Astrocyte (in vitro differentiated cells and primary cell): Measurements from ENCODE around the gene SLC35A2.

Experiments used
- EZH2 ChIP-seq: IDR thresholded peaks from 2 replicates; pipeline ENCODE4 v1.6.1; 2012; ENCODE audit warnings: mild to moderate bottlenecking, low read length, inconsistent platforms; ENCODE audit not compliant: insufficient read depth
- TF ChIP-seq, protein P1 (sequence below): IDR thresholded peaks from 2 replicates; pipeline ENCODE4 v1.5.1; 2011; ENCODE audit warnings: low read depth, mild to moderate bottlenecking, inconsistent platforms, low read length, moderate library complexity; ENCODE audit not compliant: insufficient read depth

- TF ChIP-seq, protein P1, sequence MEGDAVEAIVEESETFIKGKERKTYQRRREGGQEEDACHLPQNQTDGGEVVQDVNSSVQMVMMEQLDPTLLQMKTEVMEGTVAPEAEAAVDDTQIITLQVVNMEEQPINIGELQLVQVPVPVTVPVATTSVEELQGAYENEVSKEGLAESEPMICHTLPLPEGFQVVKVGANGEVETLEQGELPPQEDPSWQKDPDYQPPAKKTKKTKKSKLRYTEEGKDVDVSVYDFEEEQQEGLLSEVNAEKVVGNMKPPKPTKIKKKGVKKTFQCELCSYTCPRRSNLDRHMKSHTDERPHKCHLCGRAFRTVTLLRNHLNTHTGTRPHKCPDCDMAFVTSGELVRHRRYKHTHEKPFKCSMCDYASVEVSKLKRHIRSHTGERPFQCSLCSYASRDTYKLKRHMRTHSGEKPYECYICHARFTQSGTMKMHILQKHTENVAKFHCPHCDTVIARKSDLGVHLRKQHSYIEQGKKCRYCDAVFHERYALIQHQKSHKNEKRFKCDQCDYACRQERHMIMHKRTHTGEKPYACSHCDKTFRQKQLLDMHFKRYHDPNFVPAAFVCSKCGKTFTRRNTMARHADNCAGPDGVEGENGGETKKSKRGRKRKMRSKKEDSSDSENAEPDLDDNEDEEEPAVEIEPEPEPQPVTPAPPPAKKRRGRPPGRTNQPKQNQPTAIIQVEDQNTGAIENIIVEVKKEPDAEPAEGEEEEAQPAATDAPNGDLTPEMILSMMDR, result no peak
- no peak for TF ChIP-seq EZH2
Observed at GRCh38 chrX:48957477-48957826, 46.0 kb upstream of the SLC35A2 start, which contains the start of gene OTUD5.
